ENCODE measurements around the gene PTH1R.

- no peak for TF ChIP-seq POLR2A (IDR thresholded peaks at IDR 0.05)
- no peak for TF ChIP-seq CTCF (IDR thresholded peaks at IDR 0.05)
Measured at GRCh38 chr3:46928282-46928681, 50.8 kb downstream of the PTH1R start.

All from testis (tissue), 2 donors.